Left lung (tissue), 10 donors: Measurements from ENCODE around the gene TMOD1. TPM values are rescaled to one million over a fixed set of nuclear protein-coding genes. Genes with fewer than 3 reads are reported as not detected.

Experiments
- ATAC-seq: fragments of 200-7000 bp; cut with Tn5 transposase; one replicate; pipeline ENCODE4 v1.9.1; 2020; ENCODE audit warnings: moderate library complexity
- DNase-seq, 4 donors: peaks; one replicate each; pipeline ENCODE4 v3.0.0-alpha.2; 2013 to 2020
- H3K27ac ChIP-seq, 2 donors: fragments of 200-600 bp; sonication (generic) in 1 of 2; one replicate each; pipeline versions ENCODE4 v1.5.0 to v1.8.0; 2020 to 2021
- H3K27me3 ChIP-seq, 2 donors: fragments of 200-600 bp; sonication (generic) in 1 of 2; one replicate each; pipeline versions ENCODE4 v1.5.0 to v1.8.0; 2020 to 2021
- H3K36me3 ChIP-seq, 2 donors: fragments of 200-600 bp; sonication (generic) in 1 of 2; one replicate each; pipeline versions ENCODE4 v1.5.0 to v1.8.0; 2020 to 2021
- H3K4me1 ChIP-seq, 2 donors: fragments of 200-600 bp; one replicate each; pipeline ENCODE4 v1.8.0; 2021
- H3K4me3 ChIP-seq, 2 donors: fragments of 200-600 bp; sonication (generic) in 1 of 2; one replicate each; pipeline versions ENCODE4 v1.5.0 to v1.8.0; 2020 to 2021; ENCODE audit warnings: mild to moderate bottlenecking in 1 of 2
- H3K9me3 ChIP-seq, 2 donors: fragments of 200-600 bp; sonication (generic) in 1 of 2; one replicate each; pipeline versions ENCODE4 v1.5.0 to v1.8.0; 2020 to 2021
- CTCF ChIP-seq, 2 donors: fragments of 200-600 bp; sonication (generic) in 1 of 2; IDR thresholded peaks; one replicate each; pipeline versions ENCODE4 v1.5.0 to v1.8.0; 2021; ENCODE audit warnings: antibody characterized with exemption in 2 of 2
- intact Hi-C, 2 donors: fragments of 100-400 bp; cut with DNase I; formaldehyde crosslinking; loops; one replicate each; pipeline versions ENCODE4 v1.11.2 to v1.14.2; 2022
- polyA plus RNA-seq, 6 donors: library from polyadenylated mRNA; unstranded; fragments of 120-200 nt; gene quantifications; one replicate each; pipeline ENCODE4 v1.2.1, GENCODE V29; 2013; ENCODE audit not compliant: insufficient read length in 6 of 6
- total RNA-seq, 2 donors: library from RNA; stranded (reverse); fragmentation: NEBNext Ultra II Directional; extraction: Animal tissue kit (Norgen Biotek cat#: 25700); gene quantifications; one replicate each; pipeline ENCODE4 v1.2.1, GENCODE V29; 2021
- donor health status: DM: no; HTN: yes; CAD: no.
- donor health status: DM: no; HTN: no; CAD: no.

TMOD1 gene
- total and polyA plus RNA-seq, 8 donors: 1.1 to 6.0 (median 2.5) TPM

GRCh38 chr9:97636903-97637302 is 135.4 kb downstream of the TMOD1 start:
- no peak for ATAC-seq
- H3K36me3 ChIP-seq: peaks cover 0 to 7% of the 10 kb centered on the region in 2 donors
- H3K4me3 ChIP-seq: no peak overlapping the region
- no peak for TF ChIP-seq CTCF (IDR thresholded peaks at IDR 0.05)
- no peaks in the 10 kb centered on the region for H3K27me3 ChIP-seq
- H3K27ac ChIP-seq: no peak overlapping the region
- peaks cover 17 to 48% of the 10 kb centered on the region in 2 donors for H3K4me1 ChIP-seq
- DNase-seq: no peak
- no peaks in the 10 kb centered on the region for H3K9me3 ChIP-seq
- intact Hi-C loops: no loop called here

GRCh38 chr9:97638666-97639065 is 137.2 kb downstream of the TMOD1 start:
- no peaks in the 10 kb centered on the region for H3K27me3 ChIP-seq
- no peak for TF ChIP-seq CTCF (IDR thresholded peaks at IDR 0.05)
- intact Hi-C loops: no loop called here
- H3K9me3 ChIP-seq: no peaks in the 10 kb centered on the region
- H3K36me3 ChIP-seq: peaks cover 0 to 25% of the 10 kb centered on the region in 2 donors
- ATAC-seq (no peak), DNase-seq (no peak)
- H3K4me1 ChIP-seq: peaks cover 13 to 43% of the 10 kb centered on the region in 2 donors
- no peak overlapping the region for H3K4me3 ChIP-seq
- H3K27ac ChIP-seq: no peak overlapping the region

- Histone ChIP-seq H3K4me3 (no peak overlapping the region), H3K36me3 (peaks cover 0 to 41% of the 10 kb centered on the region in 2 donors), H3K27me3 (no peaks in the 10 kb centered on the region), H3K9me3 (no peaks in the 10 kb centered on the region), H3K4me1 (peaks cover 4 to 32% of the 10 kb centered on the region in 2 donors), H3K27ac (no peak overlapping the region)
- ATAC-seq (no peak), DNase-seq (peak in 1 of 4 donors; percentile 26)
- no peak for TF ChIP-seq CTCF (IDR thresholded peaks at IDR 0.05)
- intact Hi-C loops: no loop called here
Observed at GRCh38 chr9:97640325-97640724, 138.9 kb downstream of the TMOD1 start.

GRCh38 chr9:97645720-97646119 is 144.3 kb downstream of the TMOD1 start:
- H3K4me3 ChIP-seq: no peak overlapping the region
- H3K27me3 ChIP-seq: no peaks in the 10 kb centered on the region
- DNase-seq (no peak), ATAC-seq (no peak)
- no peaks in the 10 kb centered on the region for H3K4me1 ChIP-seq
- peaks cover 0 to 90% of the 10 kb centered on the region in 2 donors for H3K36me3 ChIP-seq
- H3K9me3 ChIP-seq: no peaks in the 10 kb centered on the region
- intact Hi-C loops: no loop called here
- H3K27ac ChIP-seq: no peak overlapping the region
- no peak for TF ChIP-seq CTCF (IDR thresholded peaks at IDR 0.05)

GRCh38 chr9:97647996-97648395 is 146.5 kb downstream of the TMOD1 start:
- H3K4me1 ChIP-seq: peaks cover 0 to 6% of the 10 kb centered on the region in 2 donors
- no peak overlapping the region for H3K4me3 ChIP-seq
- TF ChIP-seq CTCF (IDR thresholded peaks at IDR 0.05): no peak
- intact Hi-C loops: no loop called here
- H3K9me3 ChIP-seq: no peaks in the 10 kb centered on the region
- ATAC-seq: no peak
- H3K27me3 ChIP-seq: no peaks in the 10 kb centered on the region
- H3K36me3 ChIP-seq: peaks cover 0 to 94% of the 10 kb centered on the region in 2 donors
- no peak for DNase-seq
- H3K27ac ChIP-seq: no peak overlapping the region

Other genes with a start within 250 kb of the TMOD1 start
- 1 to 10 TPM; 2.7 to 5.1 TPM for gene CCDC180, start 194.0 kb upstream of the TMOD1 start, total RNA-seq
- 10 to 100 TPM; 20.6 to 29.9 (median 27.5) TPM for gene CCDC180, start 194.0 kb upstream of the TMOD1 start, polyA plus RNA-seq
- 10 to 100 TPM; 14.0 to 17.5 TPM for gene TDRD7, start 89.6 kb upstream of the TMOD1 start, total RNA-seq
- gene TDRD7, start 89.6 kb upstream of the TMOD1 start, polyA plus RNA-seq: 1 to 10 TPM; 6.3 to 7.7 (median 7.2) TPM
- 10 to 100 TPM; 16.4 to 17.7 TPM for gene TSTD2, start 131.7 kb downstream of the TMOD1 start, total RNA-seq
- gene TSTD2, start 131.7 kb downstream of the TMOD1 start, polyA plus RNA-seq: 10 to 100 TPM; 33.7 to 41.5 (median 36.3) TPM
- gene NCBP1, start 132.2 kb downstream of the TMOD1 start, total RNA-seq: 10 to 100 TPM; 28.7 to 31.6 TPM
- 10 to 100 TPM; 45.9 to 54.2 (median 50.3) TPM for gene NCBP1, start 132.2 kb downstream of the TMOD1 start, polyA plus RNA-seq
- gene XPA, start 195.7 kb downstream of the TMOD1 start, total RNA-seq: 10 to 100 TPM in 1 of 2 donors, 1 to 10 TPM in 1; 9.2 to 10.3 TPM
- gene XPA, start 195.7 kb downstream of the TMOD1 start, polyA plus RNA-seq: 10 to 100 TPM; 29.5 to 36.1 (median 32.3) TPM